Limb (tissue), 2 donors: Measurements from ENCODE around the gene PLEKHG4.

Experiments
- DNase-seq, 2 donors: peaks; one replicate each; pipeline ENCODE4 v3.0.0-alpha.2; 2016; ENCODE audit errors: extremely low spot score in 2 of 2

Gene PLEKHG4

GRCh38 chr16:67327743-67328142 lies 48.4 kb downstream of the PLEKHG4 start:
- no peak for DNase-seq

- no peak for DNase-seq
Observed at GRCh38 chr16:67329901-67330300, 50.6 kb downstream of the PLEKHG4 start.

- DNase-seq, result no peak
Observed at GRCh38 chr16:67333315-67333714, 54.0 kb downstream of the PLEKHG4 start.

- DNase-seq, result no peak
Observed at GRCh38 chr16:67336116-67336515, 56.8 kb downstream of the PLEKHG4 start.

- no peak for DNase-seq
Observed at GRCh38 chr16:67336648-67337047, 57.3 kb downstream of the PLEKHG4 start.
